Neuronal stem cell (in vitro differentiated cells): ENCODE results near the gene CHN2.

Experiments used
- DNase-seq: peaks from one replicate; pipeline ENCODE4 v3.0.0-alpha.2; 2013; ENCODE audit warnings: low spot score
- H2AFZ ChIP-seq: one replicate; pipeline ENCODE4 v1.6.1; 2013; ENCODE audit warnings: mild to moderate bottlenecking, low read length, inconsistent platforms
- H2AK5ac ChIP-seq: 2 replicates; pipeline ENCODE4 v1.6.1; 2013; ENCODE audit warnings: low read depth, mild to moderate bottlenecking, inconsistent platforms, low read length, moderate library complexity, mixed read lengths
- H2BK120ac ChIP-seq: 2 replicates; pipeline ENCODE4 v1.6.1; 2013; ENCODE audit warnings: low read depth, mild to moderate bottlenecking, inconsistent platforms, low read length, moderate library complexity, mixed read lengths
- H2BK12ac ChIP-seq: one replicate; pipeline ENCODE4 v1.6.1; 2013; ENCODE audit warnings: low read length, inconsistent platforms
- H2BK15ac ChIP-seq: 2 replicates; pipeline ENCODE4 v1.6.1; 2013; ENCODE audit warnings: mild to moderate bottlenecking, low read length, inconsistent platforms, mixed read lengths
- H2BK5ac ChIP-seq: one replicate; pipeline ENCODE4 v1.6.1; 2013; ENCODE audit warnings: inconsistent platforms, mild to moderate bottlenecking, low read length, moderate library complexity
- H3K14ac ChIP-seq: one replicate; pipeline ENCODE4 v1.6.1; 2013; ENCODE audit warnings: low read length, inconsistent platforms
- H3K18ac ChIP-seq: 2 replicates; pipeline ENCODE4 v1.6.1; 2013; ENCODE audit warnings: low read length, inconsistent platforms
- H3K23ac ChIP-seq: 2 replicates; pipeline ENCODE4 v1.6.1; 2013; ENCODE audit warnings: low read depth, mild to moderate bottlenecking, mixed read lengths, low read length, inconsistent platforms; ENCODE audit not compliant: poor library complexity
- H3K27ac ChIP-seq: replicated peaks from 3 replicates; pipeline ENCODE4 v1.5.1; 2013; ENCODE audit warnings: low read length, inconsistent platforms
- H3K27me3 ChIP-seq, 3 experiments: 2 replicates each; pipeline ENCODE4 v1.6.1; 2013; ENCODE audit warnings: low read length in 3 of 3, mild to moderate bottlenecking in 2 of 3, inconsistent platforms in 1 of 3, low read depth in 1 of 3, mixed read lengths in 1 of 3, moderate library complexity in 1 of 3; ENCODE audit not compliant: control insufficient read depth in 3 of 3, insufficient read depth in 3 of 3
- H3K36me3 ChIP-seq, 2 donors: replicated peaks in 1 of 2; 2 replicates each; pipeline ENCODE4 v1.6.1; 2013; ENCODE audit warnings: low read length in 2 of 2; ENCODE audit not compliant: control insufficient read depth in 2 of 2, insufficient read depth in 2 of 2
- H3K4ac ChIP-seq: 2 replicates; pipeline ENCODE4 v1.6.1; 2013; ENCODE audit warnings: inconsistent platforms, mild to moderate bottlenecking, low read length, moderate library complexity
- H3K4me1 ChIP-seq, 2 donors: 1 replicate in 1 of 2; 2 replicates in 1 of 2; pipeline ENCODE4 v1.6.1; 2013; ENCODE audit warnings: low read length in 2 of 2, low read depth in 1 of 2; ENCODE audit not compliant: control insufficient read depth in 2 of 2, insufficient read depth in 1 of 2
- H3K4me2 ChIP-seq: one replicate; pipeline ENCODE4 v1.6.1; 2013; ENCODE audit warnings: mild to moderate bottlenecking, low read length, inconsistent platforms; ENCODE audit not compliant: insufficient read depth, poor library complexity, severe bottlenecking
- H3K4me3 ChIP-seq, 2 donors: 2 replicates each; pipeline ENCODE4 v1.5.1; 2013; ENCODE audit warnings: low read length in 2 of 2, mild to moderate bottlenecking in 2 of 2, inconsistent platforms in 1 of 2, moderate library complexity in 1 of 2
- H3K79me1 ChIP-seq: one replicate; pipeline ENCODE4 v1.6.1; 2013; ENCODE audit warnings: low read depth, mild to moderate bottlenecking, inconsistent platforms, low read length, moderate library complexity
- H3K9ac ChIP-seq: one replicate; pipeline ENCODE4 v1.6.1; 2013; ENCODE audit warnings: mild to moderate bottlenecking, low read depth, low read length, inconsistent platforms; ENCODE audit not compliant: poor library complexity
- H3K9me3 ChIP-seq, 2 donors: replicated peaks in 1 of 2; 2 replicates each; pipeline versions ENCODE3 to v1.6.1; 2013; ENCODE audit warnings: low read length in 2 of 2, mild to moderate bottlenecking in 2 of 2, inconsistent platforms in 1 of 2, low read depth in 1 of 2, mixed read lengths in 1 of 2, moderate library complexity in 1 of 2; ENCODE audit not compliant: control insufficient read depth in 2 of 2, insufficient read depth in 1 of 2
- H4K8ac ChIP-seq: one replicate; pipeline ENCODE4 v1.6.1; 2013; ENCODE audit warnings: low read depth, mild to moderate bottlenecking, inconsistent platforms, low read length, moderate library complexity
- H4K91ac ChIP-seq: one replicate; pipeline ENCODE4 v1.6.1; 2013; ENCODE audit warnings: low read length, low read depth, mild to moderate bottlenecking, inconsistent platforms; ENCODE audit not compliant: poor library complexity
- WGBS, 2 donors: extraction: QIAGEN DNeasy Blood & Tissue Kit; methylation state at CpG; one replicate each; pipeline ENCODE4 v1.1.7; 2013; ENCODE audit warnings: missing lambda C conversion rate in 2 of 2, mixed read lengths in 1 of 2; ENCODE audit not compliant: insufficient read length in 2 of 2, insufficient replicate concordance in 1 of 2; ENCODE audit errors: extremely low coverage in 2 of 2; 5-methylcytosine and 5-hydroxymethylcytosine counted together

CHN2 gene

DNA sequence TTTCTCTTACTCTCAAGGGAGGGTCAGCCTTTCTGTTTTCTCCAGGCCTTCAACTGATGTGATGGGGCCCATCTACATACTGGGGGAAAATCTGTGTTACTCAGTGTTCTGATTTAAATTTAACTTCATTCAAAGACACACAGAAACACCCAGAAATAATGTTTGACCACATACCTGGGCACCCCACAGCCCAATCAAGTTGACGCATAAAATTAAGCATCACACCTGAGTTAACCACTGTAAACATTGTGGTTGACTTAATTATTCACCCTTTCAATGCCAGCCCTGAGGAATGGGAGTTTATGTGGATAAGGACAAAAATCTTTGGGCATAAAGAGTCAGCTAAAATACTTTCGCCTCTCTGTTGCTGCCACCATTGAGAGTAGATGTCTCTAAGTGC is 10.0 kb upstream of the CHN2 start:
- Histone ChIP-seq H2BK15ac (no peak overlapping the region), H3K79me1 (no peaks in the 10 kb centered on the region), H2AFZ (no peak overlapping the region), H4K91ac (no peak overlapping the region), H3K27ac (no peak overlapping the region), H2BK12ac (no peak overlapping the region), H2BK120ac (no peak overlapping the region), H3K14ac (no peak overlapping the region), H3K9ac (no peak overlapping the region), H3K9me3 (no peaks in the 10 kb centered on the region), H2BK5ac (no peak overlapping the region), H3K4ac (no peak overlapping the region), H2AK5ac (no peak overlapping the region), H4K8ac (no peak overlapping the region), H3K4me3 (no peak overlapping the region), H3K23ac (no peak overlapping the region), H3K36me3 (no peaks in the 10 kb centered on the region), H3K4me1 (no peaks in the 10 kb centered on the region), H3K4me2 (no peak overlapping the region), H3K18ac (no peak overlapping the region), H3K27me3 (no peaks in the 10 kb centered on the region)
- WGBS, 2 donors, result no CpG with 5 or more reads among the region's 2 CpGs
- no peak for DNase-seq

DNA sequence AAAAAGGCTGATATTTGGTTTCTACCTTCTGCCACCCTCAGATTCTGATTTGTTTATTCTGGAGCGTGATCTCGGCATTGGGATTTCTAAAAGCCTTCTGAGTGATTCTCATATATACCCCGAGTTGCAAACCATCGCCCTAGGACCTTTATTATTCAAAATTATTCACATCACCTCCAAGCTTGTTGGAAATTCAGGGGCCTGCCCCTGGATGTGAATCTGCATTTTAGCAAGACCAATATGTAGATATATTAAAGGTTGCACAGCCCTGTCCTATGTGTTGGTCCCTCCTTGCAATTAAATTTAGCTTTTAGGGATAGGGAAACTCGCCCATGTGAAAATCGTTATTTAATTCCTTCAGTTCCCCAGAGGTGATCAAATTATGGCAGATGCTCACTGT is 9.0 kb upstream of the CHN2 start:
- Histone ChIP-seq H3K36me3 (no peaks in the 10 kb centered on the region), H3K27ac (no peak overlapping the region), H4K8ac (no peak overlapping the region), H2AK5ac (no peak overlapping the region), H3K9ac (no peak overlapping the region), H3K23ac (no peak overlapping the region), H2BK12ac (no peak overlapping the region), H4K91ac (no peak overlapping the region), H2BK5ac (no peak overlapping the region), H3K4ac (no peak overlapping the region), H3K27me3 (peaks cover 0 to 8% (median 0%) of the 10 kb centered on the region in 3 experiments), H3K14ac (no peak overlapping the region), H3K4me1 (peaks cover 0 to 2% of the 10 kb centered on the region in 2 donors), H2BK15ac (no peak overlapping the region), H2BK120ac (no peak overlapping the region), H3K18ac (no peak overlapping the region), H3K79me1 (no peaks in the 10 kb centered on the region), H2AFZ (no peak overlapping the region), H3K4me3 (no peak overlapping the region), H3K4me2 (no peak overlapping the region), H3K9me3 (no peaks in the 10 kb centered on the region)
- DNase-seq, result no peak
- WGBS, 2 donors, result no CpG with 5 or more reads among the region's 6 CpGs

DNA sequence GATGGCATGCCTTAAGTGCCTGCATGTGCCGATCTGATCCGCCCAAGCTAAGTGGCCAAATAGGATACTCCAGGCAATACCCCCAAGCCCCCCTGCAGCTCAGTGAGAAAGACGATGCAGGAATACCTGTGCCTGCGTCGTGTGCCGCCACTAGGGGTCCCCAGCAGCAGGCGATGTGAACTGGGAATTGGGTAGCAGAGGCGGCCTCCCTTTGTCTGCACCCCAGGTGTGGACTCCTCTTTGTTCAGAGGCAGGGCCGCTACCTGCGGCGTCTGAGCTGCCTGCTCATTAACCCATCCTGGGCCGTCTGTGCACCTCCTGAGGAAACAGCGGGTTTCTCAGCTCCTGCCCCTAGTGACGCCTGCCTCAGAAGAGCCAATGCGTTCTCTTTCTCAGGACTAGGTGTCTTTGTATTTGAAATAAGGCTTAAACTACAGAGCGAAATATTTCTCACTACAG is 4.8 kb upstream of the CHN2 start:
- Histone ChIP-seq H3K14ac (no peak overlapping the region), H2BK15ac (no peak overlapping the region), H3K27ac (no peak overlapping the region), H3K4me1 (peaks cover 0 to 4% of the 10 kb centered on the region in 2 donors), H2AFZ (peak overlapping the region; percentile 51), H2BK12ac (no peak overlapping the region), H3K4ac (no peak overlapping the region), H3K9ac (no peak overlapping the region), H3K18ac (no peak overlapping the region), H2AK5ac (no peak overlapping the region), H3K36me3 (no peaks in the 10 kb centered on the region), H2BK120ac (no peak overlapping the region), H3K27me3 (peaks cover 0 to 48% (median 12%) of the 10 kb centered on the region in 3 experiments), H4K8ac (no peak overlapping the region), H3K79me1 (no peaks in the 10 kb centered on the region), H3K4me3 (no peak overlapping the region), H2BK5ac (no peak overlapping the region), H3K23ac (no peak overlapping the region), H4K91ac (no peak overlapping the region), H3K9me3 (no peaks in the 10 kb centered on the region), H3K4me2 (peak overlapping the region; percentile 56)
- DNase-seq, result peak; percentile 61
- WGBS, 2 donors, result no CpG with 5 or more reads among the region's 16 CpGs

DNA sequence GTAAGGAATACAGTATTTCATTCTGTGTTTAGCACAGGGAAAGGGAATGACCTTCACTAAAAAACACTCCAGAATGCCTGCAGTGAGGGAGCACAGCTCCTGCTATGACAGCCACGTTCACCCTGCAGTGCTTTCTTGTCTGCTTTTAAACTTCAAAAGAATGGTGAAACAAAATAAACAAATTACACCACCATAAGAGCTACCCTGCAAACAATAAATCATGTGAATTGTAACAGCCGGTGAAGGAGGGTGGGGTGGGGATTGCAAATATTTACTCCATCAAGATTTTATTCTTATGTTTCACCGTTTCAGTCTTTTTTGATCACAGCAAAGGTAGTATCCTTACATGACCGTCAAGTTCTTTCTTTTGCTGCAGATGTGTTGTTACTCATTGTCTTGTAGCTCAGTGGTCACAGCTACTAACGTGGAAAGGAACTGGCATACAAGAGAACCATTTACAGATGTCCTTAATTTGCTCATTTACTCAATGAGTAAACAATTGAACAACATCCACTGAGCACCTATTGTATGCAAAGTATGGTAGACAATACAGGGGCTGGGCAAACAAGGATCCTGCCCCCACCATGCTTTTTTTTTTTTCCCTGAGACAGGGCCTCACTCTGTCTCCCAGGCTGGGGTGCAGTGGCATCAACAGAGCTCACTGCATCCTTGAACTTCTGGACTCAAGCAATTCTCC is 4.1 kb upstream of the CHN2 start:
- Histone ChIP-seq H2BK5ac (no peak overlapping the region), H2AK5ac (no peak overlapping the region), H3K36me3 (no peaks in the 10 kb centered on the region), H3K4me3 (no peak overlapping the region), H3K27me3 (peaks cover 0 to 55% (median 19%) of the 10 kb centered on the region in 3 experiments), H3K4ac (no peak overlapping the region), H3K9me3 (no peaks in the 10 kb centered on the region), H2BK120ac (no peak overlapping the region), H2BK15ac (no peak overlapping the region), H3K4me1 (peaks cover 0 to 6% of the 10 kb centered on the region in 2 donors), H3K27ac (no peak overlapping the region), H2AFZ (no peak overlapping the region), H4K8ac (no peak overlapping the region), H3K23ac (no peak overlapping the region), H3K4me2 (no peak overlapping the region), H3K79me1 (no peaks in the 10 kb centered on the region), H3K9ac (no peak overlapping the region), H3K18ac (no peak overlapping the region), H3K14ac (no peak overlapping the region), H2BK12ac (no peak overlapping the region), H4K91ac (no peak overlapping the region)
- whole genome bisulfite sequencing, 2 donors, result no CpG with 5 or more reads among the region's 5 CpGs
- no peak for DNase-seq
